B cell (primary cell): ENCODE data around the gene AP3B2. TPM values are rescaled to one million over a fixed set of nuclear protein-coding genes. Genes with fewer than 3 reads are reported as not detected.
A peak's percentile ranks its signal among the peaks of the same experiment; 100 is the strongest.
"Not testable (repeated sequence)": the region's sequence is repeated elsewhere in the genome, so short reads cannot be mapped to it uniquely, and the experiment has no call there.

Source experiments
- ATAC-seq: fragments of 200-7000 bp; cut with Tn5 transposase; one replicate; pipeline ENCODE4 v1.10.0; 2021; ENCODE audit warnings: low read depth, mild to moderate bottlenecking, moderate number of reproducible peaks, moderate library complexity
- CTCF ChIA-PET: fragments of 350-600 bp; sonication (Branson Sonifier 250); formaldehyde crosslinking; loops from one replicate; lab custom pipeline; 2021; ENCODE audit warnings: antibody characterized with exemption, inconsistent platforms; lab: Charles Lee
- POLR2A ChIA-PET: fragments of 350-600 bp; sonication (Branson Sonifier 250); formaldehyde crosslinking; loops from one replicate; lab custom pipeline; 2021; ENCODE audit warnings: antibody characterized with exemption; lab: Charles Lee
- DNase-seq: peaks from one replicate; pipeline ENCODE4 v3.0.0; 2013
- H2AFZ ChIP-seq: 2 replicates; pipeline ENCODE4 v1.6.1; 2012; ENCODE audit warnings: mild to moderate bottlenecking, low read depth, low read length; ENCODE audit not compliant: insufficient read depth, poor library complexity, severe bottlenecking
- H3K27ac ChIP-seq, 2 donors: 1 replicate in 1 of 2; 2 replicates in 1 of 2; pipeline ENCODE4 v1.5.1; 2012 to 2013; ENCODE audit warnings: low read length in 2 of 2, mild to moderate bottlenecking in 2 of 2, moderate library complexity in 1 of 2
- H3K27me3 ChIP-seq, 4 experiments: fragments of 200-600 bp in 1 of 4; sonication (generic) in 1 of 4; replicated peaks in 1 of 4; 1 replicate in 2 of 4; 2 replicates in 2 of 4; pipeline versions ENCODE4 v1.6.1 to v1.7.0; 2013 to 2016; ENCODE audit warnings: low read length in 3 of 4, mild to moderate bottlenecking in 2 of 4, mixed read lengths in 1 of 4, moderate library complexity in 1 of 4; ENCODE audit not compliant: insufficient read depth in 4 of 4, control insufficient read depth in 3 of 4; ENCODE audit errors: control extremely low read depth in 1 of 4
- H3K36me3 ChIP-seq, 2 experiments: replicated peaks in 1 of 2; 1 replicate in 1 of 2; 2 replicates in 1 of 2; pipeline versions ENCODE4 v1.6.1 to v1.7.1; 2013; ENCODE audit warnings: low read length in 1 of 2; ENCODE audit not compliant: insufficient read depth in 2 of 2, control insufficient read depth in 1 of 2; ENCODE audit errors: control extremely low read depth in 1 of 2, extremely low read depth in 1 of 2
- H3K4me1 ChIP-seq, 2 donors: fragments of 200-600 bp in 1 of 2; sonication (generic) in 1 of 2; 1 replicate in 1 of 2; 2 replicates in 1 of 2; pipeline versions ENCODE4 v1.5.1 to v1.6.1; 2013 to 2017; ENCODE audit warnings: low read length in 2 of 2; ENCODE audit not compliant: control insufficient read depth in 2 of 2, insufficient read depth in 2 of 2
- H3K4me2 ChIP-seq: replicated peaks from 2 replicates; pipeline ENCODE3; 2012; ENCODE audit warnings: mild to moderate bottlenecking, low read depth, low read length; ENCODE audit not compliant: poor library complexity, severe bottlenecking
- H3K4me3 ChIP-seq, 5 experiments: fragments of 200-600 bp in 1 of 5; sonication (generic) in 1 of 5; 1 replicate in 3 of 5; 2 replicates in 2 of 5; pipeline versions ENCODE4 v1.5.1 to v1.7.0; 2011 to 2016; ENCODE audit warnings: low read length in 4 of 5, mild to moderate bottlenecking in 4 of 5, low read depth in 2 of 5, control low read depth in 1 of 5, moderate library complexity in 1 of 5; ENCODE audit not compliant: insufficient read depth in 1 of 5; ENCODE audit errors: control extremely low read depth in 1 of 5, extremely low read depth in 1 of 5
- H3K79me2 ChIP-seq: fragments of 200-600 bp; sonication (generic); one replicate; pipeline ENCODE4 v1.6.0; 2016; ENCODE audit warnings: low read length; ENCODE audit not compliant: control insufficient read depth, insufficient read depth
- H3K9ac ChIP-seq: fragments of 200-600 bp; sonication (generic); 2 replicates; pipeline ENCODE4 v1.6.1; 2017; ENCODE audit warnings: mild to moderate bottlenecking, low read length, moderate library complexity
- H3K9me3 ChIP-seq, 3 donors: one replicate each; pipeline versions ENCODE4 v1.6.1 to v1.7.1; 2013; ENCODE audit warnings: low read length in 2 of 3; ENCODE audit not compliant: control insufficient read depth in 2 of 3, insufficient read depth in 1 of 3; ENCODE audit errors: control extremely low read depth in 1 of 3
- H4K20me1 ChIP-seq: 2 replicates; pipeline ENCODE4 v1.6.0; 2012; ENCODE audit warnings: mild to moderate bottlenecking, low read length; ENCODE audit not compliant: insufficient read depth, control insufficient read depth, poor library complexity, severe bottlenecking
- H3K27ac Mint-ChIP-seq: one replicate; pipeline ENCODE4 v1.8.0; 2021; ENCODE audit warnings: mixed read lengths
- H3K27me3 Mint-ChIP-seq: one replicate; pipeline ENCODE4 v1.8.0; 2021; ENCODE audit warnings: mixed read lengths
- H3K4me1 Mint-ChIP-seq: one replicate; pipeline ENCODE4 v1.8.0; 2021; ENCODE audit warnings: mixed read lengths
- H3K4me3 Mint-ChIP-seq: one replicate; pipeline ENCODE4 v1.8.0; 2021; ENCODE audit warnings: mixed read lengths
- H3K9me3 Mint-ChIP-seq: one replicate; pipeline ENCODE4 v1.8.0; 2022; ENCODE audit warnings: mixed read lengths; ENCODE audit not compliant: insufficient read depth
- EZH2 ChIP-seq: IDR thresholded peaks from 2 replicates; pipeline ENCODE4 v1.6.1; 2012; ENCODE audit warnings: borderline replicate concordance, low read depth, mild to moderate bottlenecking, moderate library complexity, low read length; ENCODE audit not compliant: insufficient read depth, poor library complexity, severe bottlenecking
- WGBS: methylation state at CpG from one replicate; pipeline ENCODE4 v1.1.5; 2013; ENCODE audit warnings: missing lambda C conversion rate; ENCODE audit not compliant: insufficient coverage; 5-methylcytosine and 5-hydroxymethylcytosine counted together
- intact Hi-C: fragments of 100-400 bp; cut with micrococcal nuclease; formaldehyde crosslinking; loops from one replicate; pipeline ENCODE4 v1.10.0; 2022
- polyA plus RNA-seq: library from polyadenylated mRNA; depleted of rRNA; stranded (reverse); fragments of >200 nt; gene quantifications from 2 replicates; pipeline ENCODE4 v1.2.3, GENCODE V29; 2012
- total RNA-seq, 2 donors: library from RNA; stranded (reverse); fragments of 120-200 nt in 1 of 2; gene quantifications; 1 replicate in 1 of 2; 2 replicates in 1 of 2; pipeline versions ENCODE4 v1.2.3 to v1.2.4, GENCODE V29; 2013 to 2022
- TF ChIP-seq, protein P1 (sequence below): fragments of 200-600 bp; IDR thresholded peaks from one replicate; pipeline ENCODE4 v1.8.0; 2022; ENCODE audit warnings: antibody characterized with exemption, mild to moderate bottlenecking

The AP3B2 gene
- total and polyA plus RNA-seq, 2 donors (not counting 1 experiment from before 2014, with no cell fraction given) = 0.15 to 0.37 TPM

DNA sequence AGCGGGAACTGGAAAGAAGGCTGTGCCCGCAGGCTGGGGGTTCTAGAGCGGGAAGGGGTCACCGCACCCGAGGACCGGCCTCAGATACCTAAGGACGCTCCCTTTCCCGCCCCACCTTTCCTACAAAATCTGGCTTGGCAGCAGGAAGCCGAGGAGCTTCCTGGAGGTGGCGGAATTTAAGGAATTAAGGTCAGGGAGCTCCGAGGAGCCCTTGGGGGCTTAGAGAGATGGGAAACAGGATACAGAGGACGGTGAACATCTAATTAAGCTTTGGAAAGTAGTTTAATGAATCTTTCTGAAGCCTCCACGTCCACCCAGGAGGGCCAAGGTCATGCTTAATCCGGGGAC, 507 bp upstream of the AP3B2 start:
- no peaks in the 10 kb centered on the region for H3K36me3 ChIP-seq
- intact Hi-C loops = no loop called here
- peak overlapping the region; percentile 72 for H3K9ac ChIP-seq

DNA sequence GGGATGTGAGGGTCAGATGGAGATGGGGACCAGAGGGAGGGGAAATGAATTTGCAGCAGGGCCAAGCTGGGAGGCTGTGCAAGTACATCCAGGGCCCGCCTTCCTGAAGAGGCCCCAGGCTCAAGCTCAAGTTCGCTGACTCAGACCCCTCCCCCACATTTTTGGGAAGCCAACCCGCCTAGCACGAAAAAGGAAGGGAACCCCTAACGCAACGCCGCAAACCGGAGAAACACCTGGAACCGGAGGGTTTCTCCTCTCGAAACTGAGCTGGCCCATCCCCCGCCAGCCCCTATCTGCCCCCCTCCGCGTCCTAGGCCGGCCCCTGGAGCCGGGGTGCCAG, 624 bp downstream of the AP3B2 start:
- no peak overlapping the region for H3K4me3 Mint-ChIP-seq
- H2AFZ ChIP-seq = peak overlapping the region; percentile 25
- H3K27me3 Mint-ChIP-seq = peaks cover 30% of the 10 kb centered on the region
- H3K27me3 ChIP-seq = peaks cover 0 to 44% (median 5%) of the 10 kb centered on the region in 4 experiments
- WGBS = 2% methylated on average over 15 of the region's 15 CpGs
- ChIA-PET POLR2A (no interaction called here), CTCF (no interaction called here)
- peak overlapping the region; percentile 100 for H3K4me2 ChIP-seq
- intact Hi-C loops = loop anchor here (1.0 to 2.0 kb wide), 5 partner anchors 29 to 302 kb away; partner anchors contain the start of genes C15orf40 and RPS17
- peak overlapping the region in 3 of 5 experiments; percentile 56 to 72 (median 63) for H3K4me3 ChIP-seq
- no peak for DNase-seq
- no peak for ATAC-seq
- no peaks in the 10 kb centered on the region for H4K20me1 ChIP-seq
- peaks cover 0 to 25% (median 0%) of the 10 kb centered on the region in 3 donors for H3K9me3 ChIP-seq
- no peak overlapping the region for H3K9ac ChIP-seq
- peaks cover 0 to 12% of the 10 kb centered on the region in 2 donors for H3K4me1 ChIP-seq
- no peak overlapping the region for H3K27ac Mint-ChIP-seq
- no peak overlapping the region for H3K27ac ChIP-seq
- H3K79me2 ChIP-seq = no peaks in the 10 kb centered on the region
- H3K36me3 ChIP-seq = no peaks in the 10 kb centered on the region
- H3K4me1 Mint-ChIP-seq = peaks cover 2% of the 10 kb centered on the region
- H3K9me3 Mint-ChIP-seq = no peaks in the 10 kb centered on the region
- no peak for TF ChIP-seq EZH2
- TF ChIP-seq, protein P1, sequence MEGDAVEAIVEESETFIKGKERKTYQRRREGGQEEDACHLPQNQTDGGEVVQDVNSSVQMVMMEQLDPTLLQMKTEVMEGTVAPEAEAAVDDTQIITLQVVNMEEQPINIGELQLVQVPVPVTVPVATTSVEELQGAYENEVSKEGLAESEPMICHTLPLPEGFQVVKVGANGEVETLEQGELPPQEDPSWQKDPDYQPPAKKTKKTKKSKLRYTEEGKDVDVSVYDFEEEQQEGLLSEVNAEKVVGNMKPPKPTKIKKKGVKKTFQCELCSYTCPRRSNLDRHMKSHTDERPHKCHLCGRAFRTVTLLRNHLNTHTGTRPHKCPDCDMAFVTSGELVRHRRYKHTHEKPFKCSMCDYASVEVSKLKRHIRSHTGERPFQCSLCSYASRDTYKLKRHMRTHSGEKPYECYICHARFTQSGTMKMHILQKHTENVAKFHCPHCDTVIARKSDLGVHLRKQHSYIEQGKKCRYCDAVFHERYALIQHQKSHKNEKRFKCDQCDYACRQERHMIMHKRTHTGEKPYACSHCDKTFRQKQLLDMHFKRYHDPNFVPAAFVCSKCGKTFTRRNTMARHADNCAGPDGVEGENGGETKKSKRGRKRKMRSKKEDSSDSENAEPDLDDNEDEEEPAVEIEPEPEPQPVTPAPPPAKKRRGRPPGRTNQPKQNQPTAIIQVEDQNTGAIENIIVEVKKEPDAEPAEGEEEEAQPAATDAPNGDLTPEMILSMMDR = no peak

More for the DNA sequence above, 507 bp upstream of the AP3B2 start:
- no peak for ATAC-seq
- Histone ChIP-seq H2AFZ (peak overlapping the region; percentile 88), H3K27me3 (peaks cover 0 to 45% (median 5%) of the 10 kb centered on the region in 4 experiments), H3K79me2 (no peaks in the 10 kb centered on the region), H3K27ac (no peak overlapping the region), H3K4me1 (peaks cover 0 to 12% of the 10 kb centered on the region in 2 donors), H3K9me3 (peaks cover 0 to 25% (median 0%) of the 10 kb centered on the region in 3 donors), H4K20me1 (no peaks in the 10 kb centered on the region), H3K4me3 (peak overlapping the region in 4 of 5 experiments; percentile 38 to 72 (median 60)), H3K4me2 (peak overlapping the region; percentile 100)
- H3K9me3 Mint-ChIP-seq = no peaks in the 10 kb centered on the region
- peak overlapping the region; percentile 70 for H3K4me3 Mint-ChIP-seq
- WGBS = 22% methylated on average over 11 of the region's 14 CpGs
- TF ChIP-seq, protein P1 = no peak
- TF ChIP-seq EZH2 = no peak
- H3K27ac Mint-ChIP-seq = no peak overlapping the region
- ChIA-PET POLR2A (no interaction called here), CTCF (no interaction called here)
- H3K4me1 Mint-ChIP-seq = peaks cover 2% of the 10 kb centered on the region
- DNase-seq = no peak
- peaks cover 33% of the 10 kb centered on the region for H3K27me3 Mint-ChIP-seq

- H3K79me2 ChIP-seq, H3K27me3 Mint-ChIP-seq, H3K4me2 ChIP-seq, H4K20me1 ChIP-seq, H3K36me3 ChIP-seq, CTCF ChIA-PET, DNase-seq, H3K9ac ChIP-seq, H3K9me3 Mint-ChIP-seq, H2AFZ ChIP-seq, H3K4me3 ChIP-seq, POLR2A ChIA-PET, intact Hi-C loops, H3K27ac Mint-ChIP-seq, H3K27ac ChIP-seq, H3K4me1 Mint-ChIP-seq, H3K4me3 Mint-ChIP-seq, ATAC-seq: not testable (repeated sequence)
- Histone ChIP-seq H3K9me3 (peaks cover 0 to 19% (median 0%) of the 10 kb centered on the region in 3 donors), H3K4me1 (peaks cover 0 to 12% of the 10 kb centered on the region in 2 donors), H3K27me3 (peaks cover 0 to 21% (median 4%) of the 10 kb centered on the region in 4 experiments)
- 85% methylated on average over 5 of the region's 8 CpGs for WGBS
These were observed 3.8 kb downstream of the AP3B2 start for GRCh38 chr15:82705856-82706255.
